GM12878 (cell line): ENCODE data around the gene ADAMTSL3. TPM values are rescaled to one million over a fixed set of nuclear protein-coding genes. Genes with fewer than 3 reads are reported as not detected.

ENCODE experiments used
- ATAC-seq: fragments of 200-7000 bp; cut with Tn5 transposase; 3 replicates; pipeline ENCODE4 v1.9.1; 2020; ENCODE audit warnings: mild to moderate bottlenecking, moderate library complexity
- BruUV-seq: library from RNA; stranded (reverse); fragments of 400-500 nt; replicated peaks from 2 replicates; lab custom pipeline; 2021; lab: Mats Ljungman, UMichigan
- CTCF ChIA-PET: fragments of 300-600 bp; sonication (Branson Sonifier 250); formaldehyde crosslinking; extraction: SDS; loops from one replicate; lab custom pipeline; 2021; ENCODE audit warnings: inconsistent platforms; lab: Yijun Ruan, JAX
- POLR2A ChIA-PET: fragments of 350-600 bp; formaldehyde crosslinking; extraction: SDS; loops from one replicate; lab custom pipeline; 2021; ENCODE audit warnings: inconsistent platforms; lab: Charles Lee
- RAD21 ChIA-PET: fragments of 300-600 bp; sonication (Branson Sonifier 250); formaldehyde crosslinking; loops from one replicate; lab custom pipeline; 2023; ENCODE audit warnings: antibody characterized with exemption; ENCODE audit not compliant: unreplicated experiment; lab: Charles Lee
- SMC1A ChIA-PET: fragments of 300-600 bp; sonication (Branson Sonifier 250); formaldehyde crosslinking; loops from one replicate; lab custom pipeline; 2023; ENCODE audit not compliant: unreplicated experiment, uncharacterized antibody; lab: Charles Lee
- DNase-seq: peaks from one replicate; pipeline ENCODE4 v3.0.0-alpha.2; 2011; ENCODE audit warnings: low read depth, low spot score
- FAIRE-seq: peaks from 3 replicates; lab custom pipeline; 2011; peaks lifted over from hg19 to GRCh38; lab: Jason Lieb, UNC
- H2AFZ ChIP-seq: 2 replicates; pipeline ENCODE4 v1.6.0; 2011; ENCODE audit warnings: low read depth, low read length, control low read depth; ENCODE audit not compliant: control insufficient read depth
- H3K27ac ChIP-seq: 2 replicates; pipeline ENCODE4 v1.5.1; 2011; ENCODE audit warnings: control low read depth; ENCODE audit not compliant: control insufficient read depth, insufficient read depth
- H3K27me3 ChIP-seq, 2 experiments: replicated peaks in 1 of 2; 2 replicates each; pipeline versions ENCODE4 v1.6.0 to v1.6.1; 2011; ENCODE audit warnings: low read length in 1 of 2; ENCODE audit not compliant: control insufficient read depth in 2 of 2, insufficient read depth in 2 of 2
- H3K36me3 ChIP-seq, 2 experiments: 2 replicates each; pipeline ENCODE4 v1.5.1; 2011; ENCODE audit warnings: low read length in 1 of 2; ENCODE audit not compliant: control insufficient read depth in 2 of 2, insufficient read depth in 2 of 2
- H3K4me1 ChIP-seq: 2 replicates; pipeline ENCODE4 v1.6.1; 2011; ENCODE audit warnings: mild to moderate bottlenecking, low read length, moderate library complexity, mixed read lengths; ENCODE audit not compliant: control insufficient read depth, insufficient read depth
- H3K4me2 ChIP-seq: 2 replicates; pipeline ENCODE4 v1.6.0; 2011; ENCODE audit warnings: control low read depth; ENCODE audit not compliant: control insufficient read depth, insufficient read depth
- H3K4me3 ChIP-seq: fragments of 200-600 bp; sonication (generic); 2 replicates; pipeline ENCODE4 v1.5.1; 2016
- H3K79me2 ChIP-seq: 2 replicates; pipeline ENCODE4 v1.6.0; 2011; ENCODE audit warnings: low read length; ENCODE audit not compliant: control insufficient read depth, insufficient read depth
- H3K9ac ChIP-seq: 2 replicates; pipeline ENCODE4 v1.8.0; 2011; ENCODE audit warnings: low read length, control low read depth, mixed read lengths; ENCODE audit not compliant: control insufficient read depth, insufficient read depth
- H3K9me3 ChIP-seq: replicated peaks from 3 replicates; pipeline ENCODE4 v1.5.1; 2011; ENCODE audit warnings: mild to moderate bottlenecking, low read length; ENCODE audit not compliant: control insufficient read depth, insufficient read depth
- H4K20me1 ChIP-seq: 2 replicates; pipeline ENCODE4 v1.6.0; 2011; ENCODE audit not compliant: control insufficient read depth, insufficient read depth
- CHD2 ChIP-seq: IDR thresholded peaks from 2 replicates; pipeline ENCODE4 v1.6.1; 2011; ENCODE audit warnings: low read depth, low read length, improper control_type of control experiment, borderline replicate concordance
- EZH2 ChIP-seq: IDR thresholded peaks from 2 replicates; pipeline ENCODE4 v1.6.1; 2012; ENCODE audit warnings: low read depth, mild to moderate bottlenecking, control low read depth, inconsistent platforms, low read length, borderline replicate concordance; ENCODE audit not compliant: control insufficient read depth
- FOXM1 ChIP-seq: IDR thresholded peaks from 2 replicates; pipeline ENCODE4 v1.6.1; 2012; ENCODE audit warnings: low read depth, mild to moderate bottlenecking, inconsistent platforms, low read length, moderate library complexity
- MEF2A ChIP-seq: IDR thresholded peaks from 2 replicates; pipeline ENCODE4 v1.6.1; 2011; ENCODE audit warnings: low read depth, mild to moderate bottlenecking, low read length, moderate library complexity; ENCODE audit not compliant: insufficient read depth
- MEF2B ChIP-seq: fragments of 450-650 bp; IDR thresholded peaks from 2 replicates; pipeline ENCODE4 v1.6.1; 2018; ENCODE audit warnings: mild to moderate bottlenecking, moderate library complexity; ENCODE audit not compliant: partially characterized antibody, poor library complexity, severe bottlenecking
- NFYA ChIP-seq: IDR thresholded peaks from 2 replicates; pipeline ENCODE4 v1.6.1; 2011; ENCODE audit warnings: low read depth, mild to moderate bottlenecking, low read length, improper control_type of control experiment, borderline replicate concordance
- POLR2A ChIP-seq: IDR thresholded peaks from 2 replicates; pipeline ENCODE4 v1.6.1; 2011; ENCODE audit warnings: low read depth, mild to moderate bottlenecking, low read length
- RELA ChIP-seq: fragments of 450-650 bp; IDR thresholded peaks from 2 replicates; pipeline ENCODE4 v1.8.0; 2014; ENCODE audit warnings: borderline replicate concordance; ENCODE audit not compliant: partially characterized antibody
- RFX5 ChIP-seq: IDR thresholded peaks from 2 replicates; pipeline ENCODE4 v1.6.1; 2011; ENCODE audit warnings: low read depth, low read length, improper control_type of control experiment
- RUNX3 ChIP-seq: IDR thresholded peaks from 2 replicates; pipeline ENCODE4 v1.6.1; 2012; ENCODE audit warnings: low read length, inconsistent platforms
- SMAD1 ChIP-seq: fragments of 450-650 bp; IDR thresholded peaks from 2 replicates; pipeline ENCODE4 v1.6.1; 2018; ENCODE audit warnings: mild to moderate bottlenecking, low read depth; ENCODE audit not compliant: partially characterized antibody
- SMAD5 ChIP-seq: IDR thresholded peaks from 2 replicates; pipeline ENCODE4 v1.6.1; 2016; ENCODE audit warnings: antibody characterized with exemption, low read depth
- SRF ChIP-seq, 2 experiments: IDR thresholded peaks; 2 replicates each; pipeline ENCODE4 v1.6.1; 2011; ENCODE audit warnings: low read depth in 2 of 2, low read length in 2 of 2, mild to moderate bottlenecking in 1 of 2, moderate library complexity in 1 of 2
- TCF7 ChIP-seq: IDR thresholded peaks from 2 replicates; pipeline ENCODE4 v1.6.1; 2014; ENCODE audit warnings: antibody characterized with exemption, borderline replicate concordance
- ZNF207 ChIP-seq: fragments of 450-650 bp; IDR thresholded peaks from 2 replicates; pipeline ENCODE4 v1.6.1; 2014; ENCODE audit warnings: antibody characterized with exemption, mild to moderate bottlenecking, borderline replicate concordance
- ZNF24 ChIP-seq: fragments of 450-650 bp; IDR thresholded peaks from 2 replicates; pipeline ENCODE4 v1.6.1; 2017; ENCODE audit warnings: antibody characterized with exemption, mild to moderate bottlenecking
- ZZZ3 ChIP-seq: IDR thresholded peaks from 2 replicates; pipeline ENCODE4 v1.6.1; 2011; ENCODE audit warnings: low read depth; ENCODE audit not compliant: control insufficient read depth, insufficient read length
- WGBS: methylation state at CpG from one replicate; pipeline ENCODE4 v1.1.6; 2016; ENCODE audit warnings: low lambda C conversion rate; ENCODE audit not compliant: insufficient replicate concordance, insufficient coverage; ENCODE audit errors: missing lambda C conversion rate; 5-methylcytosine and 5-hydroxymethylcytosine counted together
- in situ Hi-C: fragments of 300-500 bp; cut with MboI; formaldehyde crosslinking; loops from 9 replicates; pipeline ENCODE4 v1.14.3; 2018; ENCODE audit warnings: mixed read lengths
- intact Hi-C: fragments of 100-400 bp; cut with micrococcal nuclease; formaldehyde crosslinking; loops from one replicate; pipeline ENCODE4 v1.14.2; 2022; ENCODE audit not compliant: unreplicated experiment
- polyA plus RNA-seq, 11 experiments: library from polyadenylated mRNA; depleted of rRNA in 4 of 11; unstranded in 6 of 11; stranded (reverse) in 5 of 11; fragments of >200 nt; fragmentation: Nextera tagmentation in 4 of 11; fragmentation: Illumina TruSeq in 1 of 11; extraction: Ambion mirVana in 4 of 11; extraction: Trizol in 1 of 11; gene quantifications; 1 replicate in 1 of 11; 2 replicates in 10 of 11; pipeline versions ENCODE4 v1.2.1 to v1.2.3, GENCODE V29; 2011 to 2016; ENCODE audit warnings: inconsistent platforms in 2 of 11, missing spikeins in 2 of 11, low read depth in 1 of 11
- total RNA-seq, 4 experiments: library from RNA; depleted of rRNA in 3 of 4; stranded (reverse); fragments of >200 nt in 3 of 4; fragmentation: Illumina TruSeq in 1 of 4; extraction: Trizol in 1 of 4; gene quantifications; 2 replicates each; pipeline versions ENCODE4 v1.2.1 to v1.2.3, GENCODE V29; 2013 to 2021
- TF ChIP-seq, protein P1 (sequence below): IDR thresholded peaks from 2 replicates; pipeline ENCODE4 v1.6.1; 2012; ENCODE audit warnings: low read depth, low read length, improper control_type of control experiment
- TF ChIP-seq, protein P2 (sequence below): IDR thresholded peaks from 2 replicates; pipeline ENCODE4 v1.6.1; 2011; ENCODE audit warnings: low read depth, mild to moderate bottlenecking, low read length, moderate library complexity, borderline replicate concordance; ENCODE audit errors: extremely low read depth
- TF ChIP-seq, protein P3 (sequence below): fragments of 450-650 bp; IDR thresholded peaks from 2 replicates; pipeline ENCODE4 v1.6.1; 2017; ENCODE audit warnings: mild to moderate bottlenecking, low read depth, inconsistent platforms; ENCODE audit not compliant: poor library complexity, severe bottlenecking

ADAMTSL3 gene
- total and polyA plus RNA-seq, 10 of the 15 experiments (the other 5 are each of a cell fraction or from before 2014, with no cell fraction given): 0.01 to 0.28 (median 0.13) TPM

DNA sequence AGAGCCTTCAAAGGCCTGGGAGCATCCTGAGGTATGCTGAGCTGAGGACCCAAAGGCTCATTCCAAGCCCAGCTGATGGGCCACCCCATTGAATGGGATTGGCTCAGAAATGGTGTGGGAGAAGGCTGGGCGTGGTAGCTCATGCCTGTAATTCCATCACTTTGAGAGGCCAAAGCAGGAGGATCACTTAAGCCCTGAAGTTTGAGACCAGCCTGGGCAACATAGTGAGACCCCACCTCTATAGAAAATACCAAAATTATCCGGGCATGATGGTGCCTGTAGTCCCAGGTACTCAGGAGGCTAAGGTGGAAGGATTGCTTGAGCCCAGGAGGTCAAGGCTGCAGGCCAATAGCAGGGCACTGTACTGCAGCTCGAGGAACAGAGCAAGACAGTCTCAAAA, 43.8 kb upstream of the ADAMTSL3 start (continued):
- TF ChIP-seq POLR2A (no peak), SMAD1 (no peak), RFX5 (no peak), ZNF207 (no peak)
- TF ChIP-seq, protein P1, sequence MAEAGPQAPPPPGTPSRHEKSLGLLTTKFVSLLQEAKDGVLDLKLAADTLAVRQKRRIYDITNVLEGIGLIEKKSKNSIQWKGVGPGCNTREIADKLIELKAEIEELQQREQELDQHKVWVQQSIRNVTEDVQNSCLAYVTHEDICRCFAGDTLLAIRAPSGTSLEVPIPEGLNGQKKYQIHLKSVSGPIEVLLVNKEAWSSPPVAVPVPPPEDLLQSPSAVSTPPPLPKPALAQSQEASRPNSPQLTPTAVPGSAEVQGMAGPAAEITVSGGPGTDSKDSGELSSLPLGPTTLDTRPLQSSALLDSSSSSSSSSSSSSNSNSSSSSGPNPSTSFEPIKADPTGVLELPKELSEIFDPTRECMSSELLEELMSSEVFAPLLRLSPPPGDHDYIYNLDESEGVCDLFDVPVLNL: no peak
- TF ChIP-seq, all 136 proteins: peak for 0

DNA sequence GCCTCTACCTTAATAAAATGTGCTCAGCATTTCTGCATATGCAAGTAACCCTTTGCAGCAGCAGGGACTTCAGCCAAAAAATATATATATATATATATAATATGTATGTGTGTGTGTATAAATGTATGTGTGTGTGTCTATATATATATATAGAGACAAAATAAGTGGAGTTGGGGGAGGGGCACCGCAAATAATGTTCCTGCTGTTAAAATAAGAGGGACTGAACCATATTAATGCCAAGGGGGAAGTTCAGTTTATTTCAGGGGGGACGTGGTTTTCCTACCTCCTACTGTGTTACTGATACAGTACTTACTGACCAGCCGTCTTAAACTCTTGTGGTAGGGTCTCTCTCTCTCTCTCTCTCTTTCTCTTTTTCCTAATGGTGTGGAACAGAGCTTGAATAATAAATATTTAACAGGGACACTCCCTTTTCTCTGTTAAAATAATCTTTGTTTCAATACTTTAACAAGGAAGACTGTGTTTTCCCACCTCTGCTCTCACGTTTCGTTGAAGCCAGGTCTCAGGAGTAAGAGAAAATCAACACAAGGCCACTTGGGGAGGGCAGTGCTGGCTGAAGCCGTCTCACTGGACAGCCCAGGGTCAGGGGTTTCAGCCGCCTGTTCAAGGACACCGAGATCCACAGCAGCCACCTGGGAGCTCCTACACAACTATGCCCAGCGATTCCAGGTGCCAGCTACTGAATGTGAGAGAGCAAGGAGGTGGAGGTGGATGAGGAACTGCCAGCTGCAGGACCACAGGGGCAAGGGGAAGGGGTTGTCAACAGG, 42.8 kb upstream of the ADAMTSL3 start:
- no peak for ATAC-seq
- ChIA-PET CTCF (no interaction called here), SMC1A (no interaction called here), RAD21 (no interaction called here), POLR2A (no interaction called here)
- Histone ChIP-seq H3K27me3 (no peaks in the 10 kb centered on the region), H3K27ac (no peak overlapping the region), H3K9me3 (no peaks in the 10 kb centered on the region), H3K36me3 (no peaks in the 10 kb centered on the region), H3K79me2 (no peaks in the 10 kb centered on the region), H3K4me1 (no peaks in the 10 kb centered on the region), H3K4me3 (no peak overlapping the region), H3K4me2 (no peak overlapping the region), H3K9ac (no peak overlapping the region), H2AFZ (no peak overlapping the region), H4K20me1 (no peaks in the 10 kb centered on the region)
- intact Hi-C loops (no loop called here), in situ Hi-C loops (no loop called here)
- no peak for FAIRE-seq
- DNase-seq: no peak
- TF ChIP-seq ZNF24: no peak
- TF ChIP-seq CHD2: no peak
- TF ChIP-seq, protein P2, sequence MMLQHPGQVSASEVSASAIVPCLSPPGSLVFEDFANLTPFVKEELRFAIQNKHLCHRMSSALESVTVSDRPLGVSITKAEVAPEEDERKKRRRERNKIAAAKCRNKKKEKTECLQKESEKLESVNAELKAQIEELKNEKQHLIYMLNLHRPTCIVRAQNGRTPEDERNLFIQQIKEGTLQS: no peak
- no peak for TF ChIP-seq FOXM1
- no peak for TF ChIP-seq RELA
- no peak for TF ChIP-seq EZH2
- no peak for TF ChIP-seq SMAD5
- no peak for TF ChIP-seq RUNX3
- no peak for TF ChIP-seq MEF2A
- no peak for TF ChIP-seq ZZZ3
- no peak for TF ChIP-seq SRF (IDR thresholded peaks at IDR 0.05; ENCODE audit: low read depth in 2 of 2, low read length in 2 of 2)
- no peak for TF ChIP-seq SMAD1
- TF ChIP-seq NFYA: no peak
- TF ChIP-seq, protein P3, sequence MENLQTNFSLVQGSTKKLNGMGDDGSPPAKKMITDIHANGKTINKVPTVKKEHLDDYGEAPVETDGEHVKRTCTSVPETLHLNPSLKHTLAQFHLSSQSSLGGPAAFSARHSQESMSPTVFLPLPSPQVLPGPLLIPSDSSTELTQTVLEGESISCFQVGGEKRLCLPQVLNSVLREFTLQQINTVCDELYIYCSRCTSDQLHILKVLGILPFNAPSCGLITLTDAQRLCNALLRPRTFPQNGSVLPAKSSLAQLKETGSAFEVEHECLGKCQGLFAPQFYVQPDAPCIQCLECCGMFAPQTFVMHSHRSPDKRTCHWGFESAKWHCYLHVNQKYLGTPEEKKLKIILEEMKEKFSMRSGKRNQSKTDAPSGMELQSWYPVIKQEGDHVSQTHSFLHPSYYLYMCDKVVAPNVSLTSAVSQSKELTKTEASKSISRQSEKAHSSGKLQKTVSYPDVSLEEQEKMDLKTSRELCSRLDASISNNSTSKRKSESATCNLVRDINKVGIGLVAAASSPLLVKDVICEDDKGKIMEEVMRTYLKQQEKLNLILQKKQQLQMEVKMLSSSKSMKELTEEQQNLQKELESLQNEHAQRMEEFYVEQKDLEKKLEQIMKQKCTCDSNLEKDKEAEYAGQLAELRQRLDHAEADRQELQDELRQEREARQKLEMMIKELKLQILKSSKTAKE: no peak
- no peak for TF ChIP-seq MEF2B
- no peak for TF ChIP-seq TCF7
- BruUV-seq: no TSS peak
- WGBS: 17% methylated on average over 9 of the region's 9 CpGs
